Liver (tissue), 9 donors: Measurements from ENCODE around the gene ABCB6. TPM values are rescaled to one million over a fixed set of nuclear protein-coding genes. Genes with fewer than 3 reads are reported as not detected.

Experiments
- DNase-seq: peaks from one replicate; pipeline ENCODE4 v3.0.0-alpha.2; 2017; ENCODE audit warnings: low spot score
- H3K27ac ChIP-seq, 2 donors: one replicate each; pipeline ENCODE4 v1.7.0; 2013; ENCODE audit warnings: inconsistent platforms in 2 of 2, low read length in 2 of 2, control low read depth in 1 of 2, low read depth in 1 of 2, mild to moderate bottlenecking in 1 of 2
- H3K27me3 ChIP-seq, 4 donors: one replicate each; pipeline versions ENCODE4 v1.6.1 to v1.7.0; 2013; ENCODE audit warnings: low read length in 3 of 4, inconsistent platforms in 1 of 4, mild to moderate bottlenecking in 1 of 4, moderate library complexity in 1 of 4; ENCODE audit not compliant: control insufficient read depth in 4 of 4, insufficient read depth in 4 of 4
- H3K36me3 ChIP-seq, 4 donors: one replicate each; pipeline versions ENCODE4 v1.6.1 to v1.7.0; 2013; ENCODE audit warnings: low read length in 3 of 4, mild to moderate bottlenecking in 3 of 4, low read depth in 1 of 4, moderate library complexity in 1 of 4; ENCODE audit not compliant: control insufficient read depth in 4 of 4, insufficient read depth in 3 of 4
- H3K4me1 ChIP-seq, 4 donors: one replicate each; pipeline versions ENCODE4 v1.6.1 to v1.7.0; 2013; ENCODE audit warnings: low read length in 3 of 4, mild to moderate bottlenecking in 3 of 4, moderate library complexity in 1 of 4; ENCODE audit not compliant: control insufficient read depth in 4 of 4, insufficient read depth in 4 of 4
- H3K4me3 ChIP-seq, 3 donors: one replicate each; pipeline versions ENCODE4 v1.6.1 to v1.7.0; 2013; ENCODE audit warnings: low read length in 3 of 3, control low read depth in 1 of 3, low read depth in 1 of 3, mild to moderate bottlenecking in 1 of 3
- H3K9ac ChIP-seq, 2 donors: one replicate each; pipeline ENCODE4 v1.7.0; 2013; ENCODE audit warnings: low read length in 2 of 2, mild to moderate bottlenecking in 2 of 2, moderate library complexity in 2 of 2, control low read depth in 1 of 2, low read depth in 1 of 2
- H3K9me3 ChIP-seq, 4 donors: one replicate each; pipeline versions ENCODE4 v1.6.1 to v1.7.0; 2013; ENCODE audit warnings: low read length in 3 of 4; ENCODE audit not compliant: control insufficient read depth in 4 of 4
- FOXA2 ChIP-seq: IDR thresholded peaks from 2 replicates; pipeline ENCODE4 v1.6.1; 2016; ENCODE audit warnings: antibody characterized with exemption
- GABPA ChIP-seq, 2 donors: IDR thresholded peaks in 1 of 2; conservative IDR thresholded peaks in 1 of 2; 2 replicates each; pipeline ENCODE4 v1.6.1; 2016; ENCODE audit warnings: antibody characterized with exemption in 2 of 2, mild to moderate bottlenecking in 1 of 2, moderate library complexity in 1 of 2
- HNF4A ChIP-seq, 2 donors: conservative IDR thresholded peaks; 2 replicates each; pipeline ENCODE4 v1.6.1; 2016; ENCODE audit warnings: antibody characterized with exemption in 2 of 2, mild to moderate bottlenecking in 2 of 2
- HNF4G ChIP-seq: IDR thresholded peaks from 2 replicates; pipeline ENCODE4 v1.6.1; 2016; ENCODE audit warnings: antibody characterized with exemption
- JUND ChIP-seq, 2 donors: IDR thresholded peaks; 2 replicates each; pipeline ENCODE4 v1.6.1; 2016; ENCODE audit warnings: antibody characterized with exemption in 2 of 2
- NR2F2 ChIP-seq: IDR thresholded peaks from 2 replicates; pipeline ENCODE4 v1.6.1; 2016; ENCODE audit warnings: antibody characterized with exemption
- RAD21 ChIP-seq, 2 donors: IDR thresholded peaks; 2 replicates each; pipeline ENCODE4 v1.6.1; 2016; ENCODE audit warnings: antibody characterized with exemption in 2 of 2, mild to moderate bottlenecking in 2 of 2
- RXRA ChIP-seq, 2 donors: IDR thresholded peaks; 2 replicates each; pipeline ENCODE4 v1.6.1; 2017 to 2018; ENCODE audit warnings: antibody characterized with exemption in 2 of 2, mild to moderate bottlenecking in 1 of 2
- TAF1 ChIP-seq: conservative IDR thresholded peaks from 2 replicates; pipeline ENCODE4 v1.6.1; 2016; ENCODE audit warnings: antibody characterized with exemption, mild to moderate bottlenecking
- YY1 ChIP-seq: IDR thresholded peaks from 2 replicates; pipeline ENCODE4 v1.6.1; 2016; ENCODE audit warnings: antibody characterized with exemption, mild to moderate bottlenecking
- WGBS: extraction: QIAGEN DNeasy Blood & Tissue Kit; methylation state at CpG from one replicate; pipeline ENCODE4 v1.1.7; 2013; 5-methylcytosine and 5-hydroxymethylcytosine counted together
- polyA plus RNA-seq, 2 donors: library from polyadenylated mRNA; stranded (reverse) in 1 of 2; unstranded in 1 of 2; fragments of 200-250 nt in 1 of 2; fragments of >200 nt in 1 of 2; fragmentation: Nextera tagmentation in 1 of 2; extraction: Ambion mirVana in 1 of 2; gene quantifications; one replicate each; pipeline versions ENCODE4 v1.2.1 to v1.2.3, GENCODE V29; 2013 to 2015
- total RNA-seq, 2 donors: library from RNA; depleted of rRNA; stranded (reverse); fragments of >200 nt; gene quantifications; one replicate each; pipeline ENCODE4 v1.2.3, GENCODE V29; 2014
- TF ChIP-seq, protein P1 (sequence below): IDR thresholded peaks from 2 replicates; pipeline ENCODE4 v1.6.1; 2016; ENCODE audit warnings: antibody characterized with exemption
- TF ChIP-seq, protein P2 (sequence below): fragments of 150-350 bp; IDR thresholded peaks from 2 replicates; pipeline ENCODE4 v1.5.1; 2017; ENCODE audit warnings: improper control_type of control experiment, low read depth, low read length; ENCODE audit not compliant: missing input control
- TF ChIP-seq, protein P3 (sequence below): IDR thresholded peaks from 2 replicates; pipeline ENCODE4 v1.6.1; 2016; ENCODE audit warnings: antibody characterized with exemption
- TF ChIP-seq, protein P4 (sequence below): IDR thresholded peaks from 2 replicates; pipeline ENCODE4 v1.6.1; 2016; ENCODE audit warnings: antibody characterized with exemption
- TF ChIP-seq, protein P5 (sequence below): IDR thresholded peaks from 2 replicates; pipeline ENCODE4 v1.6.1; 2016; ENCODE audit warnings: antibody characterized with exemption, mild to moderate bottlenecking
- donor health status: healthy.
- donor health status: healthy.
- donor health status: healthy.
- donor health status: healthy.
- donor health status: healthy.

The ABCB6 gene
- total and polyA plus RNA-seq, 4 donors: 19.0 to 96.1 (median 47.8) TPM

DNA sequence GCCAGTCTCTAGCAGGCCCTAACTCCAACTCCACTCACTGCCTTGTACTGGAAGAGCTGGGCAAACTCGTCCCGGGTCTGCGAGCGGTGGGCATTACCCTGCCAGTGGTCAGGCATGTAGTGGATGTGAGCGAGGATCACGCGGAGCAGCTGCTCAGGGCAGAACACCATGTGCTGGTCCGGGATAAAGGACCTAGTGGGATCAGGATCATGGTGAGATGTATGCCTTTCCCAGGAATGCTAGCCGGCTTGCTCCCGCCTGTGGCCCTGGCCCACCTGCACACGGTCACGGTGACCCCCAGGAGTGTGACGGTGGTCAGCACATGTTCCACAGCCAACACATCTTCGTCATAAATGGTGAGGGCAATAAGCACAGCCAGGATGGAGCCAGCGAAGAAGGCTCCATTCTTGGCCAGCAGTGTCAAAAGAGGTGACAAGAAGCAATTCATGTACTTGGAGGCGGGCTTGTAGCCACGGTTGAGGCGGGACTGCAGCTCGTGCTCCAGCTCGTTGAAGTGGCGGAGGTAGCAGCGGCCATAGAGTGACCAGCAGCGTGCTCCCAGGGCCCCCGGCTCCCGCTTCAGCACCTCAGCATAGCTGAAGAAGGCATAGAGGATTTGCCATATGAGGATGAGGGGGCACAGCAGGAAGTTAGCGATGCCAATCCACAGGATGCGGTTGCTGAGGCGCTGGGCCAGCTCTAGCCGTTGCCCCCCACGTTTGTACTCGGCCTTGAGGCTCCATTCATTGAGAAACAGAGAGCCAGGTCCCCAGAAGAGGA is 5.3 kb upstream of the ABCB6 start:
- TF ChIP-seq RXRA (IDR thresholded peaks at IDR 0.05): no peak
- TF ChIP-seq, protein P1, sequence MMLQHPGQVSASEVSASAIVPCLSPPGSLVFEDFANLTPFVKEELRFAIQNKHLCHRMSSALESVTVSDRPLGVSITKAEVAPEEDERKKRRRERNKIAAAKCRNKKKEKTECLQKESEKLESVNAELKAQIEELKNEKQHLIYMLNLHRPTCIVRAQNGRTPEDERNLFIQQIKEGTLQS: no peak
- no peak for TF ChIP-seq YY1
- TF ChIP-seq, protein P2, sequence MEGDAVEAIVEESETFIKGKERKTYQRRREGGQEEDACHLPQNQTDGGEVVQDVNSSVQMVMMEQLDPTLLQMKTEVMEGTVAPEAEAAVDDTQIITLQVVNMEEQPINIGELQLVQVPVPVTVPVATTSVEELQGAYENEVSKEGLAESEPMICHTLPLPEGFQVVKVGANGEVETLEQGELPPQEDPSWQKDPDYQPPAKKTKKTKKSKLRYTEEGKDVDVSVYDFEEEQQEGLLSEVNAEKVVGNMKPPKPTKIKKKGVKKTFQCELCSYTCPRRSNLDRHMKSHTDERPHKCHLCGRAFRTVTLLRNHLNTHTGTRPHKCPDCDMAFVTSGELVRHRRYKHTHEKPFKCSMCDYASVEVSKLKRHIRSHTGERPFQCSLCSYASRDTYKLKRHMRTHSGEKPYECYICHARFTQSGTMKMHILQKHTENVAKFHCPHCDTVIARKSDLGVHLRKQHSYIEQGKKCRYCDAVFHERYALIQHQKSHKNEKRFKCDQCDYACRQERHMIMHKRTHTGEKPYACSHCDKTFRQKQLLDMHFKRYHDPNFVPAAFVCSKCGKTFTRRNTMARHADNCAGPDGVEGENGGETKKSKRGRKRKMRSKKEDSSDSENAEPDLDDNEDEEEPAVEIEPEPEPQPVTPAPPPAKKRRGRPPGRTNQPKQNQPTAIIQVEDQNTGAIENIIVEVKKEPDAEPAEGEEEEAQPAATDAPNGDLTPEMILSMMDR: no peak
- TF ChIP-seq, protein P3, sequence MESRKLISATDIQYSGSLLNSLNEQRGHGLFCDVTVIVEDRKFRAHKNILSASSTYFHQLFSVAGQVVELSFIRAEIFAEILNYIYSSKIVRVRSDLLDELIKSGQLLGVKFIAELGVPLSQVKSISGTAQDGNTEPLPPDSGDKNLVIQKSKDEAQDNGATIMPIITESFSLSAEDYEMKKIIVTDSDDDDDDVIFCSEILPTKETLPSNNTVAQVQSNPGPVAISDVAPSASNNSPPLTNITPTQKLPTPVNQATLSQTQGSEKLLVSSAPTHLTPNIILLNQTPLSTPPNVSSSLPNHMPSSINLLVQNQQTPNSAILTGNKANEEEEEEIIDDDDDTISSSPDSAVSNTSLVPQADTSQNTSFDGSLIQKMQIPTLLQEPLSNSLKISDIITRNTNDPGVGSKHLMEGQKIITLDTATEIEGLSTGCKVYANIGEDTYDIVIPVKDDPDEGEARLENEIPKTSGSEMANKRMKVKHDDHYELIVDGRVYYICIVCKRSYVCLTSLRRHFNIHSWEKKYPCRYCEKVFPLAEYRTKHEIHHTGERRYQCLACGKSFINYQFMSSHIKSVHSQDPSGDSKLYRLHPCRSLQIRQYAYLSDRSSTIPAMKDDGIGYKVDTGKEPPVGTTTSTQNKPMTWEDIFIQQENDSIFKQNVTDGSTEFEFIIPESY: no peak
- TF ChIP-seq NR2F2: no peak
- TF ChIP-seq HNF4A (conservative IDR thresholded peaks at IDR 0.05): no peak
- TF ChIP-seq RAD21 (IDR thresholded peaks at IDR 0.05): no peak
- TF ChIP-seq, protein P4, sequence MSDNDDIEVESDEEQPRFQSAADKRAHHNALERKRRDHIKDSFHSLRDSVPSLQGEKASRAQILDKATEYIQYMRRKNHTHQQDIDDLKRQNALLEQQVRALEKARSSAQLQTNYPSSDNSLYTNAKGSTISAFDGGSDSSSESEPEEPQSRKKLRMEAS: no peak
- TF ChIP-seq FOXA2: no peak
- no peak for TF ChIP-seq TAF1
- no peak for TF ChIP-seq JUND (IDR thresholded peaks at IDR 0.05)
- TF ChIP-seq GABPA (IDR thresholded peaks at IDR 0.05 in 1 of 2, conservative IDR thresholded peaks at IDR 0.05 in 1 of 2): no peak
- TF ChIP-seq, protein P5, sequence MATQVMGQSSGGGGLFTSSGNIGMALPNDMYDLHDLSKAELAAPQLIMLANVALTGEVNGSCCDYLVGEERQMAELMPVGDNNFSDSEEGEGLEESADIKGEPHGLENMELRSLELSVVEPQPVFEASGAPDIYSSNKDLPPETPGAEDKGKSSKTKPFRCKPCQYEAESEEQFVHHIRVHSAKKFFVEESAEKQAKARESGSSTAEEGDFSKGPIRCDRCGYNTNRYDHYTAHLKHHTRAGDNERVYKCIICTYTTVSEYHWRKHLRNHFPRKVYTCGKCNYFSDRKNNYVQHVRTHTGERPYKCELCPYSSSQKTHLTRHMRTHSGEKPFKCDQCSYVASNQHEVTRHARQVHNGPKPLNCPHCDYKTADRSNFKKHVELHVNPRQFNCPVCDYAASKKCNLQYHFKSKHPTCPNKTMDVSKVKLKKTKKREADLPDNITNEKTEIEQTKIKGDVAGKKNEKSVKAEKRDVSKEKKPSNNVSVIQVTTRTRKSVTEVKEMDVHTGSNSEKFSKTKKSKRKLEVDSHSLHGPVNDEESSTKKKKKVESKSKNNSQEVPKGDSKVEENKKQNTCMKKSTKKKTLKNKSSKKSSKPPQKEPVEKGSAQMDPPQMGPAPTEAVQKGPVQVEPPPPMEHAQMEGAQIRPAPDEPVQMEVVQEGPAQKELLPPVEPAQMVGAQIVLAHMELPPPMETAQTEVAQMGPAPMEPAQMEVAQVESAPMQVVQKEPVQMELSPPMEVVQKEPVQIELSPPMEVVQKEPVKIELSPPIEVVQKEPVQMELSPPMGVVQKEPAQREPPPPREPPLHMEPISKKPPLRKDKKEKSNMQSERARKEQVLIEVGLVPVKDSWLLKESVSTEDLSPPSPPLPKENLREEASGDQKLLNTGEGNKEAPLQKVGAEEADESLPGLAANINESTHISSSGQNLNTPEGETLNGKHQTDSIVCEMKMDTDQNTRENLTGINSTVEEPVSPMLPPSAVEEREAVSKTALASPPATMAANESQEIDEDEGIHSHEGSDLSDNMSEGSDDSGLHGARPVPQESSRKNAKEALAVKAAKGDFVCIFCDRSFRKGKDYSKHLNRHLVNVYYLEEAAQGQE: no peak
- no peak for TF ChIP-seq HNF4G
- no peak overlapping the region for H3K27ac ChIP-seq
- peaks cover 21 to 56% (median 48%) of the 10 kb centered on the region in 4 donors for H3K36me3 ChIP-seq
- H3K4me3 ChIP-seq: no peak overlapping the region
- peaks cover 12 to 22% (median 19%) of the 10 kb centered on the region in 4 donors for H3K4me1 ChIP-seq
- H3K27me3 ChIP-seq: no peaks in the 10 kb centered on the region
- H3K9me3 ChIP-seq: no peaks in the 10 kb centered on the region
- no peak overlapping the region for H3K9ac ChIP-seq
- WGBS: 96% methylated on average over 31 of the region's 31 CpGs
- DNase-seq: no peak
